Measurements from ENCODE around the gene DOCK9. TPM values are rescaled to one million over a fixed set of nuclear protein-coding genes. Genes with fewer than 3 reads are reported as not detected.

The DOCK9 gene
- total and polyA plus RNA-seq, 9 of the 15 experiments (the other 6 are each of a cell fraction or from before 2014, with no cell fraction given): 3.5 to 25.3 (median 16.7) TPM

- TF ChIP-seq, protein P1, sequence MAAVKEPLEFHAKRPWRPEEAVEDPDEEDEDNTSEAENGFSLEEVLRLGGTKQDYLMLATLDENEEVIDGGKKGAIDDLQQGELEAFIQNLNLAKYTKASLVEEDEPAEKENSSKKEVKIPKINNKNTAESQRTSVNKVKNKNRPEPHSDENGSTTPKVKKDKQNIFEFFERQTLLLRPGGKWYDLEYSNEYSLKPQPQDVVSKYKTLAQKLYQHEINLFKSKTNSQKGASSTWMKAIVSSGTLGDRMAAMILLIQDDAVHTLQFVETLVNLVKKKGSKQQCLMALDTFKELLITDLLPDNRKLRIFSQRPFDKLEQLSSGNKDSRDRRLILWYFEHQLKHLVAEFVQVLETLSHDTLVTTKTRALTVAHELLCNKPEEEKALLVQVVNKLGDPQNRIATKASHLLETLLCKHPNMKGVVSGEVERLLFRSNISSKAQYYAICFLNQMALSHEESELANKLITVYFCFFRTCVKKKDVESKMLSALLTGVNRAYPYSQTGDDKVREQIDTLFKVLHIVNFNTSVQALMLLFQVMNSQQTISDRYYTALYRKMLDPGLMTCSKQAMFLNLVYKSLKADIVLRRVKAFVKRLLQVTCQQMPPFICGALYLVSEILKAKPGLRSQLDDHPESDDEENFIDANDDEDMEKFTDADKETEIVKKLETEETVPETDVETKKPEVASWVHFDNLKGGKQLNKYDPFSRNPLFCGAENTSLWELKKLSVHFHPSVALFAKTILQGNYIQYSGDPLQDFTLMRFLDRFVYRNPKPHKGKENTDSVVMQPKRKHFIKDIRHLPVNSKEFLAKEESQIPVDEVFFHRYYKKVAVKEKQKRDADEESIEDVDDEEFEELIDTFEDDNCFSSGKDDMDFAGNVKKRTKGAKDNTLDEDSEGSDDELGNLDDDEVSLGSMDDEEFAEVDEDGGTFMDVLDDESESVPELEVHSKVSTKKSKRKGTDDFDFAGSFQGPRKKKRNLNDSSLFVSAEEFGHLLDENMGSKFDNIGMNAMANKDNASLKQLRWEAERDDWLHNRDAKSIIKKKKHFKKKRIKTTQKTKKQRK (IDR thresholded peaks at IDR 0.05; ENCODE audit: borderline replicate concordance, low read depth, low read length): no peak
- TF ChIP-seq TSC22D4 (tag; IDR thresholded peaks at IDR 0.05) (no peak), DLX4 (CRISPR knock-in tag; IDR thresholded peaks at IDR 0.05) (no peak), CBFA2T2 (conservative IDR thresholded peaks at IDR 0.05) (no peak), MAFF (IDR thresholded peaks at IDR 0.05; ENCODE audit: low read length) (no peak), ZNF184 (CRISPR knock-in tag; IDR thresholded peaks at IDR 0.05) (no peak)
- TF ChIP-seq, protein P2, sequence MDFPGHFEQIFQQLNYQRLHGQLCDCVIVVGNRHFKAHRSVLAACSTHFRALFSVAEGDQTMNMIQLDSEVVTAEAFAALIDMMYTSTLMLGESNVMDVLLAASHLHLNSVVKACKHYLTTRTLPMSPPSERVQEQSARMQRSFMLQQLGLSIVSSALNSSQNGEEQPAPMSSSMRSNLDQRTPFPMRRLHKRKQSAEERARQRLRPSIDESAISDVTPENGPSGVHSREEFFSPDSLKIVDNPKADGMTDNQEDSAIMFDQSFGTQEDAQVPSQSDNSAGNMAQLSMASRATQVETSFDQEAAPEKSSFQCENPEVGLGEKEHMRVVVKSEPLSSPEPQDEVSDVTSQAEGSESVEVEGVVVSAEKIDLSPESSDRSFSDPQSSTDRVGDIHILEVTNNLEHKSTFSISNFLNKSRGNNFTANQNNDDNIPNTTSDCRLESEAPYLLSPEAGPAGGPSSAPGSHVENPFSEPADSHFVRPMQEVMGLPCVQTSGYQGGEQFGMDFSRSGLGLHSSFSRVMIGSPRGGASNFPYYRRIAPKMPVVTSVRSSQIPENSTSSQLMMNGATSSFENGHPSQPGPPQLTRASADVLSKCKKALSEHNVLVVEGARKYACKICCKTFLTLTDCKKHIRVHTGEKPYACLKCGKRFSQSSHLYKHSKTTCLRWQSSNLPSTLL (IDR thresholded peaks at IDR 0.05): no peak
Observed at GRCh38 chr13:99012539-99012938, 34.7 kb upstream of the DOCK9 start (continued).

All from K562 (cell line).